Bronchial epithelial cell (primary cell): ENCODE measurements around the gene TEKT2. TPM values are rescaled to one million over a fixed set of nuclear protein-coding genes. Genes with fewer than 3 reads are reported as not detected.

Source experiments
- DNase-seq: peaks from one replicate; pipeline ENCODE4 v3.0.0-alpha.2; 2010; ENCODE audit warnings: low read depth
- FAIRE-seq: peaks from 2 replicates; lab custom pipeline; 2011; peaks lifted over from hg19 to GRCh38; lab: Jason Lieb, UNC
- H3K27me3 ChIP-seq: 2 replicates; pipeline ENCODE4 v1.5.1; 2011; ENCODE audit warnings: low read length; ENCODE audit not compliant: control insufficient read depth, insufficient read depth
- H3K36me3 ChIP-seq: 2 replicates; pipeline ENCODE4 v1.5.1; 2011; ENCODE audit warnings: low read length; ENCODE audit not compliant: control insufficient read depth, insufficient read depth
- H3K4me3 ChIP-seq: 2 replicates; pipeline ENCODE4 v1.5.1; 2011; ENCODE audit warnings: mild to moderate bottlenecking, low read depth, low read length, control low read depth
- CTCF ChIP-seq: IDR thresholded peaks from 2 replicates; pipeline ENCODE4 v1.5.1; 2011; ENCODE audit warnings: mild to moderate bottlenecking, moderate library complexity, low read length, control low read depth, inconsistent platforms; ENCODE audit not compliant: insufficient read depth, severe bottlenecking
- total RNA-seq: library from RNA; depleted of rRNA; stranded (reverse); fragments of >200 nt; gene quantifications from 2 replicates; pipeline ENCODE4 v1.2.1, GENCODE V29; 2014

TEKT2 gene
- total RNA-seq, 1 donor from 2014 or later, result under 0.01 TPM

- Histone ChIP-seq H3K4me3 (no peak overlapping the region), H3K36me3 (no peaks in the 10 kb centered on the region), H3K27me3 (no peaks in the 10 kb centered on the region)
- DNase-seq (no peak), FAIRE-seq (no peak)
- TF ChIP-seq CTCF, result no peak
Observed at GRCh38 chr1:36111151-36111550, 27.3 kb downstream of the TEKT2 start.

- no peak for FAIRE-seq
- H3K36me3 ChIP-seq, result no peaks in the 10 kb centered on the region
- no peak overlapping the region for H3K4me3 ChIP-seq
- TF ChIP-seq CTCF, result no peak
- no peak for DNase-seq
- H3K27me3 ChIP-seq, result no peaks in the 10 kb centered on the region
Observed at GRCh38 chr1:36112823-36113222, 28.9 kb downstream of the TEKT2 start.

GRCh38 chr1:36114371-36114770 is 30.5 kb downstream of the TEKT2 start:
- DNase-seq (no peak), FAIRE-seq (no peak)
- H3K27me3 ChIP-seq, result no peaks in the 10 kb centered on the region
- TF ChIP-seq CTCF, result no peak
- no peaks in the 10 kb centered on the region for H3K36me3 ChIP-seq
- no peak overlapping the region for H3K4me3 ChIP-seq

GRCh38 chr1:36115200-36115669 is 31.3 kb downstream of the TEKT2 start:
- no peaks in the 10 kb centered on the region for H3K27me3 ChIP-seq
- TF ChIP-seq CTCF, result no peak
- H3K36me3 ChIP-seq, result no peaks in the 10 kb centered on the region
- H3K4me3 ChIP-seq, result no peak overlapping the region
- no peak for FAIRE-seq
- DNase-seq, result no peak

- no peaks in the 10 kb centered on the region for H3K36me3 ChIP-seq
- DNase-seq, result peak; percentile 40
- no peak for TF ChIP-seq CTCF
- no peak for FAIRE-seq
- H3K27me3 ChIP-seq, result no peaks in the 10 kb centered on the region
- H3K4me3 ChIP-seq, result no peak overlapping the region
Observed at GRCh38 chr1:36115931-36116330, 32.0 kb downstream of the TEKT2 start.

GRCh38 chr1:36116901-36117300 is 33.0 kb downstream of the TEKT2 start:
- no peaks in the 10 kb centered on the region for H3K27me3 ChIP-seq
- DNase-seq (no peak), FAIRE-seq (no peak)
- no peaks in the 10 kb centered on the region for H3K36me3 ChIP-seq
- TF ChIP-seq CTCF, result no peak
- H3K4me3 ChIP-seq, result no peak overlapping the region
